ENCODE measurements around the gene ABLIM3. TPM values are rescaled to one million over a fixed set of nuclear protein-coding genes. Genes with fewer than 3 reads are reported as not detected.

The ABLIM3 gene
- total and polyA plus RNA-seq, 4 donors = 8.0 to 54.2 (median 33.6) TPM

DNA sequence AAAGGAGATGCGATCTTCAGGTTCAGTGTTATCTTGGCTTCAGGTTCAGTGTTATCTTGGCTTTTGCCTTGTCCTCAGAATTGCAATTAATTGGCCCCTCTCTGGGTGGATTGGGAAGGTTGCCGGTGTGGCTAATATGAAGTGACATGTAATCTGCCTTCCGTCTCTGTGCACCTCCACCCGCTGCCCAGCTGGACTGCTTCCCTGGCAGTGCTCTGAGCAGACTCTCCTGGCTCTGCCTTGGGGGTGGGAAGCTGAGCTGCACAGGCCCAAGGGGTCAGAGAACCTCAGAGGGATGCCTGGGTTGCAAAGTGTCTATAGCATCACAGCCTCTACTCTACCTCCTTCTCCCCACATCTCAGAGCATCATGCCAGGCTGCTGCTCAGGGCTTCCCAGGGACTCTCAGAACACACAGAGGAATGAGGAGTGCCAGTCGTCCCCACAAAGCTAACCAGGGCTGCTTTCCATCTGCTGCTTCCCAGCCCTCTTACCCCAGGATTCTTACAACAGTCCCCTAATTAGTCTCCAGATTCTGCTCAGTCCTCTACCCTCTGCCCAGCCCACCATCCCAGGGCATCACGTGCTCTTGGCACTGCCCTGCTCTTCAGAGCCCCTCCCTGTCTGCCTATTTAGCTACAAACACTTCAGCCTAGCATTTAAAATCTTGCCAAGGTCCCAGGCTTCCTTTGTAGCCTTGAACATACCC, 76.0 kb downstream of the ABLIM3 start:
- WGBS, 2 donors = 64 to 87% methylated on average over 6 of the region's 6 CpGs
- no peaks in the 10 kb centered on the region for H3K27me3 ChIP-seq (ENCODE audit: control insufficient read depth in 3 of 3, insufficient read depth in 3 of 3, low read length in 2 of 3)
- peaks cover 3 to 47% (median 21%) of the 10 kb centered on the region in 4 donors for H3K36me3 ChIP-seq (ENCODE audit: control insufficient read depth in 4 of 4, insufficient read depth in 4 of 4, low read length in 4 of 4)
- H3K4me1 ChIP-seq (ENCODE audit: control insufficient read depth in 5 of 5, insufficient read depth in 5 of 5, low read length in 5 of 5) = peaks cover 21 to 62% (median 26%) of the 10 kb centered on the region in 5 donors
- H3K9ac ChIP-seq (ENCODE audit: insufficient read depth in 1 of 2, low read length in 2 of 2) = no peak overlapping the region
- ATAC-seq (ENCODE audit: insufficient read depth, low FRiP score) (no peak), DNase-seq (peak; percentile 45 to 65 (median 58))
- H3K9me3 ChIP-seq (ENCODE audit: control insufficient read depth in 4 of 4, insufficient read depth in 3 of 4, low read length in 3 of 4) = no peaks in the 10 kb centered on the region
- no peak overlapping the region for H3K4me3 ChIP-seq
- TF ChIP-seq, protein P1, sequence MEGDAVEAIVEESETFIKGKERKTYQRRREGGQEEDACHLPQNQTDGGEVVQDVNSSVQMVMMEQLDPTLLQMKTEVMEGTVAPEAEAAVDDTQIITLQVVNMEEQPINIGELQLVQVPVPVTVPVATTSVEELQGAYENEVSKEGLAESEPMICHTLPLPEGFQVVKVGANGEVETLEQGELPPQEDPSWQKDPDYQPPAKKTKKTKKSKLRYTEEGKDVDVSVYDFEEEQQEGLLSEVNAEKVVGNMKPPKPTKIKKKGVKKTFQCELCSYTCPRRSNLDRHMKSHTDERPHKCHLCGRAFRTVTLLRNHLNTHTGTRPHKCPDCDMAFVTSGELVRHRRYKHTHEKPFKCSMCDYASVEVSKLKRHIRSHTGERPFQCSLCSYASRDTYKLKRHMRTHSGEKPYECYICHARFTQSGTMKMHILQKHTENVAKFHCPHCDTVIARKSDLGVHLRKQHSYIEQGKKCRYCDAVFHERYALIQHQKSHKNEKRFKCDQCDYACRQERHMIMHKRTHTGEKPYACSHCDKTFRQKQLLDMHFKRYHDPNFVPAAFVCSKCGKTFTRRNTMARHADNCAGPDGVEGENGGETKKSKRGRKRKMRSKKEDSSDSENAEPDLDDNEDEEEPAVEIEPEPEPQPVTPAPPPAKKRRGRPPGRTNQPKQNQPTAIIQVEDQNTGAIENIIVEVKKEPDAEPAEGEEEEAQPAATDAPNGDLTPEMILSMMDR (IDR thresholded peaks at IDR 0.05; ENCODE audit: control extremely low read depth, extremely low read depth) = no peak
- peak overlapping the region; percentile 10 to 28 for H3K27ac ChIP-seq (ENCODE audit: low read depth in 1 of 2, low read length in 1 of 2)

DNA sequence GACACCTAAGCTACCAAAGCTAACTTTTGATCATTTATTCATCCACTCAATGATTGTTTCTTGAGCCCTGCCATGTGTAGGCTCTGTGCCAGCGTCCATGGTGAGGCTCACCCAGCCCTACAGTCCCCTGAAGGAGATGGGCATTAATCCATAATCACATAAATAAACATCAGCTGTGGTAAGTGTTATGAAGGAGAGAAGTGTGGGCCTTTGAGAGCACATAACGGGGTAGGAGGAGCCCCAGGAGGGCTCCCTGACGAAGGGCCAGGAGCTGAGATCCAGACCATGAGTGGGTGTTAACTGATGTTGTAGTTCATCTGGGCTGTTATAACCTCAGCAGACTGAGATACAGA, 76.5 kb downstream of the ABLIM3 start:
- Histone ChIP-seq H3K4me1 (ENCODE audit: control insufficient read depth in 5 of 5, insufficient read depth in 5 of 5, low read length in 5 of 5) (peaks cover 21 to 64% (median 24%) of the 10 kb centered on the region in 5 donors), H3K9ac (ENCODE audit: insufficient read depth in 1 of 2, low read length in 2 of 2) (no peak overlapping the region), H3K4me3 (no peak overlapping the region), H3K27ac (ENCODE audit: low read depth in 1 of 2, low read length in 1 of 2) (peak overlapping the region; percentile 28), H3K36me3 (ENCODE audit: control insufficient read depth in 4 of 4, insufficient read depth in 4 of 4, low read length in 4 of 4) (peaks cover 3 to 41% (median 21%) of the 10 kb centered on the region in 4 donors), H3K9me3 (ENCODE audit: control insufficient read depth in 4 of 4, insufficient read depth in 3 of 4, low read length in 3 of 4) (no peaks in the 10 kb centered on the region), H3K27me3 (ENCODE audit: control insufficient read depth in 3 of 3, insufficient read depth in 3 of 3, low read length in 2 of 3) (no peaks in the 10 kb centered on the region)
- peak; percentile 44 for ATAC-seq (ENCODE audit: insufficient read depth, low FRiP score)
- peak; percentile 60 to 89 (median 77) for DNase-seq
- WGBS, 2 donors = 56 to 70% methylated on average over 3 of the region's 3 CpGs
- TF ChIP-seq, protein P1 (IDR thresholded peaks at IDR 0.05; ENCODE audit: control extremely low read depth, extremely low read depth) = no peak

DNA sequence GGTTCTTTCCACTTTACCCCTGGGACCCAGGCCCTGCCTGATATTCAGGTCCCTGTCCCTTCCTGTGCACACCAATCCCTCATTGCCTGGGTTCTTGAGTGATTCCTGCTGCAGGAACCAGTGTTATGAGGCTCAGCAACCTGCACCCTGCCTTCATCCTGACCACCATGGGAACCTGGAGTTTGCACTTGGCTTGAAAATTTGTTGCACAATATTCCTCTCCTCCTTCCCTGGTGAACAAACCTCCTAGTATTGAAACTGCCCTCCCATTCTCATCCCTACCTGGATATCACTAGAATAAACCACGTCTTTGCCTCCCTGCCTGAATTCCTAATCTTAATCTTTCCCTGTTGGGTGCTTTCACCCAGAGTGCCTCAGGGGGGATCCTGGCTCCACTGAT, 78.3 kb downstream of the ABLIM3 start:
- H3K4me3 ChIP-seq = no peak overlapping the region
- H3K9ac ChIP-seq (ENCODE audit: insufficient read depth in 1 of 2, low read length in 2 of 2) = no peak overlapping the region
- peaks cover 23 to 74% (median 23%) of the 10 kb centered on the region in 5 donors for H3K4me1 ChIP-seq (ENCODE audit: control insufficient read depth in 5 of 5, insufficient read depth in 5 of 5, low read length in 5 of 5)
- H3K27me3 ChIP-seq (ENCODE audit: control insufficient read depth in 3 of 3, insufficient read depth in 3 of 3, low read length in 2 of 3) = no peaks in the 10 kb centered on the region
- ATAC-seq (ENCODE audit: insufficient read depth, low FRiP score) (no peak), DNase-seq (no peak)
- TF ChIP-seq, protein P1 (IDR thresholded peaks at IDR 0.05; ENCODE audit: control extremely low read depth, extremely low read depth) = no peak
- no peaks in the 10 kb centered on the region for H3K9me3 ChIP-seq (ENCODE audit: control insufficient read depth in 4 of 4, insufficient read depth in 3 of 4, low read length in 3 of 4)
- H3K27ac ChIP-seq (ENCODE audit: low read depth in 1 of 2, low read length in 1 of 2) = no peak overlapping the region
- WGBS, 2 donors = 88 to 94% methylated on average over 1 of the region's 1 CpG
- peaks cover 3 to 42% (median 17%) of the 10 kb centered on the region in 4 donors for H3K36me3 ChIP-seq (ENCODE audit: control insufficient read depth in 4 of 4, insufficient read depth in 4 of 4, low read length in 4 of 4)
